ENCODE data around the gene DENND1B.

DNA sequence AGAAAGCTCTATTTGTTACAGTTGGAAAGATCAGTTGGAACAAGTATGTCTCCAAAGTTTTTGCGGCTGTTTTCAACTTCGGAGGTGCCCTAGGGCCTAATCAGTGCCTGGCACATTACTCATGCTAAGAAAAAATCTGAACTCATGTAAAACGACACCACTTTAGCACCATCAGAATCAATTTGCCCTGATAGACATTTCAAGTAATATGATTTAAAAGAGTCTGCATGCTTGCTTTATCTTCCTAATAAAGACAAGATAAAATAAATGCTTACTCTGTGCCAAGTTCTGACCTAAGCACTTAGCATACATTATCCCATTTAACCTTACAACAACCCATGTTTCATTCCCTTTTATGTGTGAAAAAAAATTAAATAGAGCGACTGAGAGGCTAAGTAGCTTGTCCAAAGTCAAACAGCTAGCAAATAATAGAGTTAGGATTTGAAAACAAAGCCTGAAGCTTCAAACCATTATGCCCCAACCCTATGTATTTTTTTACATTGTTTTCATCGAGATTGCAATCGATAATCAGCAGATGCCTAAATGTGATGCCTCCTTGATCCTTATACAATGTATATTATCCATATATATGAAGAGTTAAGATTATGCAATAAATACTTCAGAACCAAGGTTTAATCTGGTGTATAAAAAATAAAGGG is 91.3 kb downstream of the DENND1B start:
- TF ChIP-seq NFE2L1 (CRISPR knock-in tag; IDR thresholded peaks at IDR 0.05; ENCODE audit: borderline replicate concordance) (no peak), ZNF383 (CRISPR knock-in tag; IDR thresholded peaks at IDR 0.05; ENCODE audit: borderline replicate concordance) (no peak), ATF7-NPFF (CRISPR knock-in tag; IDR thresholded peaks at IDR 0.05; ENCODE audit: low read depth) (no peak), ZNF496 (CRISPR knock-in tag; IDR thresholded peaks at IDR 0.05; ENCODE audit: insufficient replicate concordance) (no peak), SNRNP70 (IDR thresholded peaks at IDR 0.05; ENCODE audit: low read depth, low read length) (no peak)
- TF ChIP-seq, protein P1, sequence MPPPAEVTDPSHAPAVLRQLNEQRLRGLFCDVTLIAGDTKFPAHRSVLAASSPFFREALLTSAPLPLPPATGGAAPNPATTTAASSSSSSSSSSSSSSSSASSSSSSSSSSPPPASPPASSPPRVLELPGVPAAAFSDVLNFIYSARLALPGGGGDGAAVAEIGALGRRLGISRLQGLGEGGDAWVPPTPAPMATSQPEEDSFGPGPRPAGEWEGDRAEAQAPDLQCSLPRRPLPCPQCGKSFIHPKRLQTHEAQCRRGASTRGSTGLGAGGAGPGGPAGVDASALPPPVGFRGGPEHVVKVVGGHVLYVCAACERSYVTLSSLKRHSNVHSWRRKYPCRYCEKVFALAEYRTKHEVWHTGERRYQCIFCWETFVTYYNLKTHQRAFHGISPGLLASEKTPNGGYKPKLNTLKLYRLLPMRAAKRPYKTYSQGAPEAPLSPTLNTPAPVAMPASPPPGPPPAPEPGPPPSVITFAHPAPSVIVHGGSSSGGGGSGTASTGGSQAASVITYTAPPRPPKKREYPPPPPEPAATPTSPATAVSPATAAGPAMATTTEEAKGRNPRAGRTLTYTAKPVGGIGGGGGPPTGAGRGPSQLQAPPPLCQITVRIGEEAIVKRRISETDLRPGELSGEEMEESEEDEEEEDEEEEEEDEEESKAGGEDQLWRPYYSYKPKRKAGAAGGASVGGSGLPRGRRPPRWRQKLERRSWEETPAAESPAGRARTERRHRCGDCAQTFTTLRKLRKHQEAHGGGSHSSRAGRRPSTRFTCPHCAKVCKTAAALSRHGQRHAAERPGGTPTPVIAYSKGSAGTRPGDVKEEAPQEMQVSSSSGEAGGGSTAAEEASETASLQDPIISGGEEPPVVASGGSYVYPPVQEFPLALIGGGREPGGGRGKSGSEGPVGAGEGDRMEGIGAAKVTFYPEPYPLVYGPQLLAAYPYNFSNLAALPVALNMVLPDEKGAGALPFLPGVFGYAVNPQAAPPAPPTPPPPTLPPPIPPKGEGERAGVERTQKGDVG (CRISPR knock-in tag; IDR thresholded peaks at IDR 0.05; ENCODE audit: borderline replicate concordance) = no peak
- TF ChIP-seq, protein P2, sequence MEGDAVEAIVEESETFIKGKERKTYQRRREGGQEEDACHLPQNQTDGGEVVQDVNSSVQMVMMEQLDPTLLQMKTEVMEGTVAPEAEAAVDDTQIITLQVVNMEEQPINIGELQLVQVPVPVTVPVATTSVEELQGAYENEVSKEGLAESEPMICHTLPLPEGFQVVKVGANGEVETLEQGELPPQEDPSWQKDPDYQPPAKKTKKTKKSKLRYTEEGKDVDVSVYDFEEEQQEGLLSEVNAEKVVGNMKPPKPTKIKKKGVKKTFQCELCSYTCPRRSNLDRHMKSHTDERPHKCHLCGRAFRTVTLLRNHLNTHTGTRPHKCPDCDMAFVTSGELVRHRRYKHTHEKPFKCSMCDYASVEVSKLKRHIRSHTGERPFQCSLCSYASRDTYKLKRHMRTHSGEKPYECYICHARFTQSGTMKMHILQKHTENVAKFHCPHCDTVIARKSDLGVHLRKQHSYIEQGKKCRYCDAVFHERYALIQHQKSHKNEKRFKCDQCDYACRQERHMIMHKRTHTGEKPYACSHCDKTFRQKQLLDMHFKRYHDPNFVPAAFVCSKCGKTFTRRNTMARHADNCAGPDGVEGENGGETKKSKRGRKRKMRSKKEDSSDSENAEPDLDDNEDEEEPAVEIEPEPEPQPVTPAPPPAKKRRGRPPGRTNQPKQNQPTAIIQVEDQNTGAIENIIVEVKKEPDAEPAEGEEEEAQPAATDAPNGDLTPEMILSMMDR (CRISPR knock-in tag; IDR thresholded peaks at IDR 0.05) = no peak
